Amygdala (tissue), 56 donors: ENCODE measurements around the gene OVOL1.

Experiments used
- DNase-seq, 56 donors: peaks; one replicate each; lab custom pipeline; 2025; lab: John Stamatoyannopoulos, UW

The OVOL1 gene

GRCh38 chr11:65777241-65777640, 9.6 kb upstream of the OVOL1 start:
- no peak for DNase-seq

GRCh38 chr11:65777821-65778361, 9.0 kb upstream of the OVOL1 start:
- DNase-seq = no peak

- DNase-seq = no peak
Observed at GRCh38 chr11:65778431-65778900, 8.4 kb upstream of the OVOL1 start.

GRCh38 chr11:65778901-65779668, 7.8 kb upstream of the OVOL1 start:
- no peak for DNase-seq

- no peak for DNase-seq
Observed at GRCh38 chr11:65779669-65779918, 7.3 kb upstream of the OVOL1 start.

GRCh38 chr11:65779919-65780769, 6.7 kb upstream of the OVOL1 start:
- DNase-seq = peak in 38 of 56 donors; percentile 10 to 77 (median 50)

- peak in 23 of 56 donors; percentile 12 to 69 (median 30) for DNase-seq
Observed at GRCh38 chr11:65780770-65781151, 6.1 kb upstream of the OVOL1 start, which contains the start of gene AP5B1. Gene AP5B1 (minus strand): TSS chr11:65780976. CDS start chr11:65780591, 385 bp downstream.

- DNase-seq = peak in 19 of 56 donors; percentile 8 to 48 (median 21)
Observed at GRCh38 chr11:65781152-65781961, 5.5 kb upstream of the OVOL1 start.

GRCh38 chr11:65781962-65782815, 4.7 kb upstream of the OVOL1 start:
- DNase-seq = no peak

- no peak for DNase-seq
Observed at GRCh38 chr11:65782816-65783228, 4.0 kb upstream of the OVOL1 start.

GRCh38 chr11:65785319-65786007, 1.4 kb upstream of the OVOL1 start:
- DNase-seq = no peak

- no peak for DNase-seq
Observed at GRCh38 chr11:65786008-65786785, 666 bp upstream of the OVOL1 start.

GRCh38 chr11:65787649-65788622, 1.1 kb downstream of the OVOL1 start:
- DNase-seq = no peak

GRCh38 chr11:65788821-65789220, 2.0 kb downstream of the OVOL1 start:
- no peak for DNase-seq

GRCh38 chr11:65789230-65790103, 2.6 kb downstream of the OVOL1 start:
- DNase-seq = no peak
